WTC11 (cell line): ENCODE results near the gene FAR1. TPM values are rescaled to one million over a fixed set of nuclear protein-coding genes. Genes with fewer than 3 reads are reported as not detected.
A peak's percentile ranks its signal among the peaks of the same experiment; 100 is the strongest.

Experiments
- ATAC-seq: fragments of 200-7000 bp; cut with Tn5 transposase; 2 replicates; pipeline ENCODE4 v1.10.0; 2021; ENCODE audit warnings: mild to moderate bottlenecking, moderate library complexity
- CTCF ChIA-PET: fragments of 300-600 bp; sonication (Branson Sonifier 250); formaldehyde crosslinking; loops from one replicate; lab custom pipeline; 2021; ENCODE audit warnings: antibody characterized with exemption; lab: Charles Lee
- POLR2A ChIA-PET: fragments of 350-600 bp; sonication (Branson Sonifier 250); formaldehyde crosslinking; loops from one replicate; lab custom pipeline; 2021; ENCODE audit warnings: antibody characterized with exemption; lab: Charles Lee
- DNase-seq: peaks from one replicate; pipeline ENCODE4 v3.0.0; 2021; ENCODE audit warnings: low spot score
- H3K27ac Mint-ChIP-seq: 2 replicates; pipeline ENCODE4 v1.8.0; 2021; ENCODE audit warnings: mixed read lengths
- H3K27me3 Mint-ChIP-seq: 2 replicates; pipeline ENCODE4 v1.8.0; 2021; ENCODE audit warnings: low read depth, mild to moderate bottlenecking, moderate library complexity, mixed read lengths
- H3K36me3 Mint-ChIP-seq: 2 replicates; pipeline ENCODE4 v1.8.0; 2021; ENCODE audit warnings: mixed read lengths
- H3K4me1 Mint-ChIP-seq: 2 replicates; pipeline ENCODE4 v1.8.0; 2022; ENCODE audit warnings: mixed read lengths
- H3K4me3 Mint-ChIP-seq: 2 replicates; pipeline ENCODE4 v1.8.0; 2021; ENCODE audit warnings: mild to moderate bottlenecking, moderate library complexity, mixed read lengths
- H3K9me3 Mint-ChIP-seq: 2 replicates; pipeline ENCODE4 v1.8.0; 2021; ENCODE audit warnings: mixed read lengths
- ARID4B ChIP-seq: sonication (generic); formaldehyde crosslinking; IDR thresholded peaks from 2 replicates; pipeline ENCODE4 v1.8.0; 2023; ENCODE audit warnings: missing genetic modification reagents, mild to moderate bottlenecking, borderline replicate concordance
- ATF1 ChIP-seq: sonication (generic); formaldehyde crosslinking; IDR thresholded peaks from 2 replicates; pipeline ENCODE4 v1.8.1; 2023; ENCODE audit warnings: mild to moderate bottlenecking, moderate library complexity, missing genetic modification reagents
- EMX1 ChIP-seq: fragments of 250-450 bp; sonication (Bioruptor Pico); IDR thresholded peaks from 2 replicates; pipeline ENCODE4 v1.8.0; 2021; ENCODE audit warnings: mild to moderate bottlenecking
- NFYB ChIP-seq: sonication (generic); formaldehyde crosslinking; conservative IDR thresholded peaks from 2 replicates; pipeline ENCODE4 v1.8.0; 2022; ENCODE audit warnings: low read depth, missing genetic modification reagents
- NR3C1 ChIP-seq: sonication (generic); formaldehyde crosslinking; conservative IDR thresholded peaks from 2 replicates; pipeline ENCODE4 v1.8.1; 2023; ENCODE audit warnings: low read depth, mild to moderate bottlenecking, missing genetic modification reagents
- OVOL2 ChIP-seq: fragments of 250-450 bp; sonication (Bioruptor Pico); IDR thresholded peaks from 2 replicates; pipeline ENCODE4 v1.9.0; 2021; ENCODE audit warnings: mild to moderate bottlenecking, borderline replicate concordance
- PREB ChIP-seq: sonication (generic); formaldehyde crosslinking; IDR thresholded peaks from 2 replicates; pipeline ENCODE4 v1.8.1; 2022; ENCODE audit warnings: mild to moderate bottlenecking, missing genetic modification reagents, moderate library complexity, borderline replicate concordance
- RELA ChIP-seq: sonication (generic); formaldehyde crosslinking; IDR thresholded peaks from 2 replicates; pipeline ENCODE4 v1.8.1; 2022; ENCODE audit warnings: missing genetic modification reagents, mild to moderate bottlenecking, borderline replicate concordance
- RORB ChIP-seq: fragments of 250-450 bp; sonication (Bioruptor Pico); IDR thresholded peaks from 2 replicates; pipeline ENCODE4 v1.9.0; 2021; ENCODE audit warnings: mild to moderate bottlenecking
- SMAD3 ChIP-seq: sonication (generic); formaldehyde crosslinking; IDR thresholded peaks from 2 replicates; pipeline ENCODE4 v1.8.0; 2022; ENCODE audit warnings: missing genetic modification reagents, mild to moderate bottlenecking, borderline replicate concordance
- ZBTB21 ChIP-seq: sonication (generic); formaldehyde crosslinking; IDR thresholded peaks from 2 replicates; pipeline ENCODE4 v1.8.1; 2023; ENCODE audit warnings: mild to moderate bottlenecking, missing genetic modification reagents, borderline replicate concordance
- total RNA-seq: library from RNA; stranded (reverse); gene quantifications from 3 replicates; pipeline ENCODE4 v1.2.3, GENCODE V29; 2021
- TF ChIP-seq, protein P1 (sequence below): fragments of 250-450 bp; sonication (Bioruptor Pico); conservative IDR thresholded peaks from 2 replicates; pipeline ENCODE4 v1.9.0; 2021; ENCODE audit warnings: mild to moderate bottlenecking
- TF ChIP-seq, protein P2 (sequence below): sonication (generic); formaldehyde crosslinking; IDR thresholded peaks from 2 replicates; pipeline ENCODE4 v1.8.1; 2022; ENCODE audit warnings: missing genetic modification reagents, borderline replicate concordance

The FAR1 gene
- total RNA-seq, 1 experiment from 2014 or later = 63.9 TPM

GRCh38 chr11:13728076-13728475 is 59.6 kb downstream of the FAR1 start:
- CTCF ChIA-PET = no interaction called here
- Mint-ChIP-seq H3K36me3 (peaks cover 35% of the 10 kb centered on the region), H3K27me3 (no peaks in the 10 kb centered on the region), H3K9me3 (no peaks in the 10 kb centered on the region)
- no peak for ATAC-seq
- no peak for TF ChIP-seq ATF1 (CRISPR knock-in tag)
- no peak for TF ChIP-seq NR3C1 (CRISPR knock-in tag)
- TF ChIP-seq OVOL2 (CRISPR knock-in tag) = no peak
- TF ChIP-seq RELA (CRISPR knock-in tag) = no peak
- no peak for TF ChIP-seq ZBTB21 (CRISPR knock-in tag)
- TF ChIP-seq, protein P1, sequence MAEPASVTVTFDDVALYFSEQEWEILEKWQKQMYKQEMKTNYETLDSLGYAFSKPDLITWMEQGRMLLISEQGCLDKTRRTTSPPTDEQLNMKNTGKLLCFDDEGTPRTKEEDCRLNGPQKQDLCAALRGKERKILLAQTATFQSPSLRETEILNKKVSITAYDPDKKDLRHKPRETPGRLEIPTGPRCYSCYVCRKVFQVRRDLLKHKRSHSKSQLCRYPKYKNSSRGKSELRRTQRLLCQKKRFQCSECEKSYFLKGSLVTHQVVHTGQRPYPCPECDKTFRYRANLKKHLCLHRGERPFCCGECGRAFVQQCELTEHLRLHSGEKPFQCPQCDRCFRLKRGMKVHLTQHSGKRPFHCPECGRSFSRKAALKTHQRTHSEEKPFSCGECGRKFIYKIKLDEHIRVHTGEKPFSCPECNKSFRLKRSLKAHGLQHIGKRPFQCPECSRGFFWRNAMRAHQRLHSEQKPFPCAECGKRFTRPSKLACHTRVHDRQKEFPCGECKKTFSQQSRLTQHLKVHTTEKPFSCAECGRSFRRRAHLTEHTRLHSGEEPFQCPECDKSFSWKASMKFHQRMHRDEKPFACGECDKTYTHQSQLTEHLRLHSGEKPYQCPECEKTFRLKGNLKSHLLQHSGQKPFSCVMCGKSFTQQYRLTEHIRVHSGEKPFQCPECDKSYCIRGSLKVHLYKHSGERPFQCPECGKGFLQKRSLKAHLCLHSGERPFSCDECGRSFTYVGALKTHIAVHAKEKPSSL (CRISPR knock-in tag) = no peak
- TF ChIP-seq NFYB (CRISPR knock-in tag) = no peak
- TF ChIP-seq RORB (CRISPR knock-in tag) = no peak
- TF ChIP-seq EMX1 (CRISPR knock-in tag) = no peak
- TF ChIP-seq ARID4B (CRISPR knock-in tag) = no peak
- TF ChIP-seq PREB (CRISPR knock-in tag) = no peak
- TF ChIP-seq, protein P2, sequence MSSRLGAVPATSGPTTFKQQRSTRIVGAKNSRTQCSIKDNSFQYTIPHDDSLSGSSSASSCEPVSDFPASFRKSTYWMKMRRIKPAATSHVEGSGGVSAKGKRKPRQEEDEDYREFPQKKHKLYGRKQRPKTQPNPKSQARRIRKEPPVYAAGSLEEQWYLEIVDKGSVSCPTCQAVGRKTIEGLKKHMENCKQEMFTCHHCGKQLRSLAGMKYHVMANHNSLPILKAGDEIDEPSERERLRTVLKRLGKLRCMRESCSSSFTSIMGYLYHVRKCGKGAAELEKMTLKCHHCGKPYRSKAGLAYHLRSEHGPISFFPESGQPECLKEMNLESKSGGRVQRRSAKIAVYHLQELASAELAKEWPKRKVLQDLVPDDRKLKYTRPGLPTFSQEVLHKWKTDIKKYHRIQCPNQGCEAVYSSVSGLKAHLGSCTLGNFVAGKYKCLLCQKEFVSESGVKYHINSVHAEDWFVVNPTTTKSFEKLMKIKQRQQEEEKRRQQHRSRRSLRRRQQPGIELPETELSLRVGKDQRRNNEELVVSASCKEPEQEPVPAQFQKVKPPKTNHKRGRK (CRISPR knock-in tag) = no peak
- TF ChIP-seq, all 79 proteins: peak for 0
- Mint-ChIP-seq H3K4me3 (no peak overlapping the region), H3K4me1 (peaks cover 11% of the 10 kb centered on the region), H3K27ac (no peak overlapping the region)
- no peak for DNase-seq
- POLR2A ChIA-PET = interaction anchor here (0.6 kb wide), 1 partner anchor 12 kb away, joined by 3 read pairs; no protein-coding TSS in a partner anchor

- Mint-ChIP-seq H3K27me3 (no peaks in the 10 kb centered on the region), H3K4me3 (no peak overlapping the region), H3K27ac (no peak overlapping the region), H3K4me1 (peaks cover 10% of the 10 kb centered on the region), H3K36me3 (peaks cover under 1% of the 10 kb centered on the region; the same call in 1 of the 2 replicates), H3K9me3 (no peaks in the 10 kb centered on the region)
- CTCF ChIA-PET = interaction anchor here (0.6 kb wide), 1 partner anchor 112 kb away, joined by 5 read pairs; no protein-coding TSS in a partner anchor
- POLR2A ChIA-PET = no interaction called here
- peak; percentile 61; the same call in 1 of the 2 replicates for TF ChIP-seq EMX1 (CRISPR knock-in tag)
- TF ChIP-seq SMAD3 (CRISPR knock-in tag) = no peak
- DNase-seq = no peak
- ATAC-seq = no peak
These were observed 66.1 kb downstream of the FAR1 start for GRCh38 chr11:13734530-13734929.
